Sigmoid colon (tissue), 4 donors: ENCODE data around the gene TMEM129.

ENCODE experiments used
- EP300 ChIP-seq, 4 donors: sonication (generic); formaldehyde crosslinking; IDR thresholded peaks; one replicate each; pipeline ENCODE4 v1.6.1; 2017; ENCODE audit warnings: antibody characterized with exemption in 4 of 4
- POLR2AphosphoS5 ChIP-seq, 4 donors: sonication (generic); formaldehyde crosslinking; IDR thresholded peaks; one replicate each; pipeline ENCODE4 v1.6.1; 2017; ENCODE audit warnings: antibody characterized with exemption in 4 of 4
- TF ChIP-seq, protein P1 (sequence below), 4 experiments: fragments of 450-650 bp in 3 of 4; fragments of 200-600 bp in 1 of 4; IDR thresholded peaks; one replicate each; pipeline ENCODE4 v1.5.1; 2016 to 2019; ENCODE audit warnings: antibody characterized with exemption in 4 of 4, mild to moderate bottlenecking in 3 of 4, moderate library complexity in 2 of 4

DNA sequence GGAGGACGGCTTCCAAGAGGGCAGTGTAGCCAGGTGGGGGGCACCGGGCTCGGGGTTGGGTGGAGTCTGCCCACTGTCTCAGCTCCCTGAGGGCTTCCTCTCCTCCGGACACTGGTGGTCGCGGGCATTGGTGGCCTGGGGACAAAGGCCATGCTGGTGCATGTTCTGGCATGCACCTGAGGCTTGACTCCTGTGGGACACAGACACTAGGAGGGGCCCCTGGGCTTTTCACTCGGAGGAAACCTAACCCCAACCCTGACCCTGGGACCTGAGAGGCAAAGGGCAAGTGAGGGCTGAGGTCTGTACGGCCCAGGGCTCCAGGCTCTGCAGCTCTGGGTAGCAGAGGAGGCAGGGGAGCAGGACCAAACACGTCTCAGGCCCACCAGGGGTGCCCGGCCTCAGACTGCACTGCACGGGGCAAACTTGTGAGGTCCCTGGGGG is 49.7 kb upstream of the TMEM129 start:
- TF ChIP-seq EP300 (IDR thresholded peaks at IDR 0.05): no peak
- TF ChIP-seq POLR2AphosphoS5 (IDR thresholded peaks at IDR 0.05): no peak
- TF ChIP-seq, protein P1, sequence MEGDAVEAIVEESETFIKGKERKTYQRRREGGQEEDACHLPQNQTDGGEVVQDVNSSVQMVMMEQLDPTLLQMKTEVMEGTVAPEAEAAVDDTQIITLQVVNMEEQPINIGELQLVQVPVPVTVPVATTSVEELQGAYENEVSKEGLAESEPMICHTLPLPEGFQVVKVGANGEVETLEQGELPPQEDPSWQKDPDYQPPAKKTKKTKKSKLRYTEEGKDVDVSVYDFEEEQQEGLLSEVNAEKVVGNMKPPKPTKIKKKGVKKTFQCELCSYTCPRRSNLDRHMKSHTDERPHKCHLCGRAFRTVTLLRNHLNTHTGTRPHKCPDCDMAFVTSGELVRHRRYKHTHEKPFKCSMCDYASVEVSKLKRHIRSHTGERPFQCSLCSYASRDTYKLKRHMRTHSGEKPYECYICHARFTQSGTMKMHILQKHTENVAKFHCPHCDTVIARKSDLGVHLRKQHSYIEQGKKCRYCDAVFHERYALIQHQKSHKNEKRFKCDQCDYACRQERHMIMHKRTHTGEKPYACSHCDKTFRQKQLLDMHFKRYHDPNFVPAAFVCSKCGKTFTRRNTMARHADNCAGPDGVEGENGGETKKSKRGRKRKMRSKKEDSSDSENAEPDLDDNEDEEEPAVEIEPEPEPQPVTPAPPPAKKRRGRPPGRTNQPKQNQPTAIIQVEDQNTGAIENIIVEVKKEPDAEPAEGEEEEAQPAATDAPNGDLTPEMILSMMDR (IDR thresholded peaks at IDR 0.05): no peak
